ENCODE data around the gene FKTN. TPM values are rescaled to one million over a fixed set of nuclear protein-coding genes. Genes with fewer than 3 reads are reported as not detected.

FKTN gene
- total RNA-seq, 1 experiment from 2014 or later, result 17.3 TPM

- H3K9me3 ChIP-seq (ENCODE audit: control insufficient read depth in 1 of 2, insufficient read depth in 1 of 2, low read depth in 1 of 2, low read length in 2 of 2), result no peaks in the 10 kb centered on the region
- intact Hi-C loops (cut with micrococcal nuclease), result no loop called here
- POLR2A ChIA-PET, result no interaction called here
- no peaks in the 10 kb centered on the region for H3K9me2 ChIP-seq (ENCODE audit: insufficient read depth)
- no TSS peak for BruUV-seq (replicated peaks)
- CTCF ChIA-PET, result no interaction called here
- RAD21 ChIA-PET (ENCODE audit: low non-redundant PET in 1 of 2, low total read pairs in 2 of 2, uncharacterized antibody in 2 of 2, unreplicated experiment in 2 of 2), result no interaction called here
- H3K27ac ChIP-seq (ENCODE audit: low read depth, low read length), result no peak overlapping the region
- H2AFZ ChIP-seq (ENCODE audit: low read depth, low read length, poor library complexity, severe bottlenecking), result no peak overlapping the region
- H3K4me1 ChIP-seq (ENCODE audit: control insufficient read depth in 1 of 2, insufficient read depth in 2 of 2, low read length in 2 of 2), result no peaks in the 10 kb centered on the region
- no peak for TF ChIP-seq SIN3A (IDR thresholded peaks at IDR 0.05; ENCODE audit: low read depth)
- no peak for TF ChIP-seq REST (IDR thresholded peaks at IDR 0.05; ENCODE audit: low read depth)
- TF ChIP-seq ELF1 (IDR thresholded peaks at IDR 0.05; ENCODE audit: borderline replicate concordance, low read depth), result no peak
- no peak for TF ChIP-seq SRF (IDR thresholded peaks at IDR 0.05; ENCODE audit: low read depth)
- no peak for TF ChIP-seq RAD21 (IDR thresholded peaks at IDR 0.05; ENCODE audit: low read depth)
- TF ChIP-seq MAX (IDR thresholded peaks at IDR 0.05), result no peak
- TF ChIP-seq ATF3 (IDR thresholded peaks at IDR 0.05), result no peak
- no peak for TF ChIP-seq CBX3 (IDR thresholded peaks at IDR 0.05; ENCODE audit: low read depth)
- DNase-seq (ENCODE audit: low read depth, low spot score) (no peak), ATAC-seq (no peak)
- no peak overlapping the region for H3K4me3 ChIP-seq (replicated peaks in 1 of 2; ENCODE audit: low read depth in 1 of 2, low read length in 2 of 2)
- H4K20me1 ChIP-seq (ENCODE audit: insufficient read depth), result no peaks in the 10 kb centered on the region
- no peak overlapping the region for H3K9ac ChIP-seq (ENCODE audit: low read length)
- no peak overlapping the region for H3K4me2 ChIP-seq (ENCODE audit: low read length)
- no peaks in the 10 kb centered on the region for H3K27me3 ChIP-seq (ENCODE audit: insufficient read depth, low read length)
- H3K36me3 ChIP-seq (ENCODE audit: control insufficient read depth in 1 of 2, insufficient read depth in 2 of 2, low read length in 2 of 2), result no peaks in the 10 kb centered on the region
- H3K79me2 ChIP-seq (ENCODE audit: insufficient read depth, low read length), result no peaks in the 10 kb centered on the region
Measured at GRCh38 chr9:105647595-105648349, 89.8 kb downstream of the FKTN start.
